T47D (cell line): ENCODE data around the gene PGK1.

ENCODE experiments used
- DNase-seq, 2 experiments: peaks; one replicate each; pipeline versions ENCODE4 v3.0.0 to v3.0.0-alpha.2; 2011 to 2012; ENCODE audit warnings: low read depth in 1 of 2, low spot score in 1 of 2
- JUND ChIP-seq: IDR thresholded peaks from 2 replicates; pipeline ENCODE4 v1.6.1; 2012; ENCODE audit warnings: low read depth
- in situ Hi-C: cut with HindIII; loops from 2 replicates; pipeline ENCODE4 v1.10.0; 2016; ENCODE audit warnings: low sequenced_read_pairs, low pct_unique_long_range_greater_than_20kb

The PGK1 gene

GRCh38 chrX:78165425-78165824 is 61.4 kb downstream of the PGK1 start:
- no peak for DNase-seq
- TF ChIP-seq JUND: no peak

GRCh38 chrX:78168065-78168464 is 64.0 kb downstream of the PGK1 start:
- DNase-seq: no peak
- no peak for TF ChIP-seq JUND
- in situ Hi-C loops: no loop called here

More at GRCh38 chrX:78165425-78165824, 61.4 kb downstream of the PGK1 start:
- in situ Hi-C loops: no loop called here
